PFSK-1 (cell line): ENCODE measurements around the gene GRIK3.

Experiments
- FOXP2 ChIP-seq: optimal IDR thresholded peaks from 2 replicates; pipeline ENCODE3; 2011; ENCODE audit warnings: borderline replicate concordance, control low read depth, inconsistent platforms; ENCODE audit not compliant: insufficient read depth; ENCODE audit errors: extremely low read length, extremely low read depth
- POLR2AphosphoS5 ChIP-seq: IDR thresholded peaks from 2 replicates; pipeline ENCODE4 v1.6.1; 2012; ENCODE audit warnings: low read depth, mild to moderate bottlenecking, control low read depth, low read length, moderate library complexity
- SIN3A ChIP-seq: IDR thresholded peaks from 2 replicates; pipeline ENCODE4 v1.6.1; 2012; ENCODE audit warnings: mild to moderate bottlenecking, low read length, moderate library complexity, borderline replicate concordance; ENCODE audit not compliant: insufficient read depth
- TF ChIP-seq, protein P1 (sequence below), 2 experiments: IDR thresholded peaks; 2 replicates each; pipeline versions ENCODE4 v1.6.1 to v1.8.0; 2011 to 2012; ENCODE audit warnings: low read depth in 2 of 2, low read length in 2 of 2, control low read depth in 1 of 2, inconsistent platforms in 1 of 2, mild to moderate bottlenecking in 1 of 2, moderate library complexity in 1 of 2; ENCODE audit not compliant: insufficient read depth in 1 of 2

DNA sequence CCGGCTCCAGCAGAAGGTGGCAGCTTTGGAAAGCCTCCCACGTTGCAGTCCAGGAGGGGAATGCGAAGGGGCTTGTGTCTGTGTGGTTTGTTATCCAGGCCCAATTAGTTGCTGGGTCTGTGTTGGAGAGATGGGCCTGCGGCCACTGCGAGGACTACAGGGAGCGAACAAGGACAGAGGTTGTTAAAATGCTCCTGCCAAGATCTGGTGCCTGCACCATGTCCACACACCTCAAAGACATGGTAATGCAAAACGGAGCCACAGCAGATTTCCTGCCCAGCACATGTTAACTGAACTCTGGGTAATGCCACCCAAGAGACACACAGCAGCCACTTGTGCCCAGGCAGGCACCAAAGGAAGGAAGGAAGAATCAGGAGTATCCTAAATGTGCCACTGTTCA lies 18.6 kb downstream of the GRIK3 start:
- TF ChIP-seq POLR2AphosphoS5 = no peak
- TF ChIP-seq, protein P1, sequence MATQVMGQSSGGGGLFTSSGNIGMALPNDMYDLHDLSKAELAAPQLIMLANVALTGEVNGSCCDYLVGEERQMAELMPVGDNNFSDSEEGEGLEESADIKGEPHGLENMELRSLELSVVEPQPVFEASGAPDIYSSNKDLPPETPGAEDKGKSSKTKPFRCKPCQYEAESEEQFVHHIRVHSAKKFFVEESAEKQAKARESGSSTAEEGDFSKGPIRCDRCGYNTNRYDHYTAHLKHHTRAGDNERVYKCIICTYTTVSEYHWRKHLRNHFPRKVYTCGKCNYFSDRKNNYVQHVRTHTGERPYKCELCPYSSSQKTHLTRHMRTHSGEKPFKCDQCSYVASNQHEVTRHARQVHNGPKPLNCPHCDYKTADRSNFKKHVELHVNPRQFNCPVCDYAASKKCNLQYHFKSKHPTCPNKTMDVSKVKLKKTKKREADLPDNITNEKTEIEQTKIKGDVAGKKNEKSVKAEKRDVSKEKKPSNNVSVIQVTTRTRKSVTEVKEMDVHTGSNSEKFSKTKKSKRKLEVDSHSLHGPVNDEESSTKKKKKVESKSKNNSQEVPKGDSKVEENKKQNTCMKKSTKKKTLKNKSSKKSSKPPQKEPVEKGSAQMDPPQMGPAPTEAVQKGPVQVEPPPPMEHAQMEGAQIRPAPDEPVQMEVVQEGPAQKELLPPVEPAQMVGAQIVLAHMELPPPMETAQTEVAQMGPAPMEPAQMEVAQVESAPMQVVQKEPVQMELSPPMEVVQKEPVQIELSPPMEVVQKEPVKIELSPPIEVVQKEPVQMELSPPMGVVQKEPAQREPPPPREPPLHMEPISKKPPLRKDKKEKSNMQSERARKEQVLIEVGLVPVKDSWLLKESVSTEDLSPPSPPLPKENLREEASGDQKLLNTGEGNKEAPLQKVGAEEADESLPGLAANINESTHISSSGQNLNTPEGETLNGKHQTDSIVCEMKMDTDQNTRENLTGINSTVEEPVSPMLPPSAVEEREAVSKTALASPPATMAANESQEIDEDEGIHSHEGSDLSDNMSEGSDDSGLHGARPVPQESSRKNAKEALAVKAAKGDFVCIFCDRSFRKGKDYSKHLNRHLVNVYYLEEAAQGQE (IDR thresholded peaks at IDR 0.05; ENCODE audit: insufficient read depth in 1 of 2, low read depth in 2 of 2, low read length in 2 of 2) = no peak
- no peak for TF ChIP-seq SIN3A
- TF ChIP-seq FOXP2 = no peak
